Fibroblast of the aortic adventitia (primary cell): ENCODE measurements around the gene WNT16. TPM values are rescaled to one million over a fixed set of nuclear protein-coding genes. Genes with fewer than 3 reads are reported as not detected.

ENCODE experiments used
- DNase-seq: peaks from one replicate; pipeline ENCODE4 v3.0.0-alpha.2; 2010; ENCODE audit warnings: low read depth
- H3K4me3 ChIP-seq: 2 replicates; pipeline ENCODE4 v1.5.1; 2011; ENCODE audit warnings: low read depth, mild to moderate bottlenecking, control low read depth, low read length, moderate library complexity
- CTCF ChIP-seq: IDR thresholded peaks from 2 replicates; pipeline ENCODE4 v1.5.1; 2011; ENCODE audit warnings: mild to moderate bottlenecking, low read length, control low read depth, inconsistent platforms; ENCODE audit not compliant: insufficient read depth
- total RNA-seq: library from RNA; depleted of rRNA; stranded (reverse); fragments of >200 nt; gene quantifications from 2 replicates; pipeline ENCODE4 v1.2.3, GENCODE V29; 2012; ENCODE audit warnings: low replicate concordance

Gene WNT16
- total RNA-seq, 1 donor = 2.7 TPM

DNA sequence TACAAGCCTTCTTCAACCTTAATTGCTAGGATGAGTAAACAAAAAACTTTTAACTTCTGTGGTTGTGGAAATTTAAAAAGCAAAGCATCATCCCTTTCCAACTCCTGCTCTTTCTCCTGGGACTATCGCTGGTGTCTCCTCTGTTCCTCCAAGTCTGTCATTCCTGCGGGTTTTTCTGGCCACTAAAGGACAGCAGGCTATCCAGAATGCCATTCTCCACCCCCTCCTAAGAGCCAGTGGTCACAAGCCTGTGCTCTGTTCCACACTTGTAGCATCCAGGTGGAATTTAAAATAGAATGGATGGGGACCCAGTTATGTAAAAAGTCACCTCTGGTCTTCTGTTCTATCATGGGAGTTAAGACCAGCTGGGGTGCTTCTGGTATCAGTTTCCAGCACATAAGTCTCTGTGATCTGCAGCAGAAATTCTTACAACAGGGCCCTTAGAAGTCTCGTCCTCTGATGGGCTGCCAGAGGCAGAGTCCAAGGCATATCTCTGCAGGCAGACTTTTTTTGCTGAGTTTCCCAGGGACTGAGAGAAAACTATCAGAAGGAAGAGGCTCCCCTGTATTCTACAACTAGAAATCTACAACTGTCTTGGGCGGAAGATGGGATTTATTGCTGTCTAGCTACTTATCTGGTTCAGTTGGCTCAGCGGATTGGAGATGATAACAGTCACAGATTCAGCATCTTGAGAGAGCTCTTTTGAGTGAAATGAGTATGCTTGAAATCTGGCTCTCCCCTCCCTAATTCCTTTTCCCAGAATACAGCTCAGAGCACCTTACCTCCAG is 5.1 kb upstream of the WNT16 start:
- TF ChIP-seq CTCF = no peak
- no peak for DNase-seq
- H3K4me3 ChIP-seq = no peak overlapping the region

GRCh38 chr7:121327671-121328070 is 1.1 kb upstream of the WNT16 start:
- DNase-seq = no peak
- TF ChIP-seq CTCF = no peak
- no peak overlapping the region for H3K4me3 ChIP-seq

GRCh38 chr7:121329191-121330052 is 622 bp downstream of the WNT16 start:
- H3K4me3 ChIP-seq = peak overlapping the region; percentile 63
- no peak for TF ChIP-seq CTCF
- no peak for DNase-seq

- no peak for TF ChIP-seq CTCF
- peak overlapping the region; percentile 63 for H3K4me3 ChIP-seq
- no peak for DNase-seq
Observed at GRCh38 chr7:121330053-121330833, 1.4 kb downstream of the WNT16 start.

- no peak overlapping the region for H3K4me3 ChIP-seq
- DNase-seq = no peak
- no peak for TF ChIP-seq CTCF
Observed at GRCh38 chr7:121331048-121331447, 2.2 kb downstream of the WNT16 start.

GRCh38 chr7:121331574-121331973 is 2.8 kb downstream of the WNT16 start:
- TF ChIP-seq CTCF = no peak
- DNase-seq = no peak
- no peak overlapping the region for H3K4me3 ChIP-seq
